HG03439 (cell line): ENCODE results near the gene GNB2.
"Not testable (repeated sequence)": the region's sequence is repeated elsewhere in the genome, so short reads cannot be mapped to it uniquely, and the experiment has no call there.

Experiments
- ATAC-seq: cut with Tn5 transposase; IDR thresholded peaks from one replicate; pipeline ENCODE4 v1.9.1; 2021; ENCODE audit warnings: mild to moderate bottlenecking, moderate library complexity; ENCODE audit not compliant: unreplicated experiment

Gene GNB2

DNA sequence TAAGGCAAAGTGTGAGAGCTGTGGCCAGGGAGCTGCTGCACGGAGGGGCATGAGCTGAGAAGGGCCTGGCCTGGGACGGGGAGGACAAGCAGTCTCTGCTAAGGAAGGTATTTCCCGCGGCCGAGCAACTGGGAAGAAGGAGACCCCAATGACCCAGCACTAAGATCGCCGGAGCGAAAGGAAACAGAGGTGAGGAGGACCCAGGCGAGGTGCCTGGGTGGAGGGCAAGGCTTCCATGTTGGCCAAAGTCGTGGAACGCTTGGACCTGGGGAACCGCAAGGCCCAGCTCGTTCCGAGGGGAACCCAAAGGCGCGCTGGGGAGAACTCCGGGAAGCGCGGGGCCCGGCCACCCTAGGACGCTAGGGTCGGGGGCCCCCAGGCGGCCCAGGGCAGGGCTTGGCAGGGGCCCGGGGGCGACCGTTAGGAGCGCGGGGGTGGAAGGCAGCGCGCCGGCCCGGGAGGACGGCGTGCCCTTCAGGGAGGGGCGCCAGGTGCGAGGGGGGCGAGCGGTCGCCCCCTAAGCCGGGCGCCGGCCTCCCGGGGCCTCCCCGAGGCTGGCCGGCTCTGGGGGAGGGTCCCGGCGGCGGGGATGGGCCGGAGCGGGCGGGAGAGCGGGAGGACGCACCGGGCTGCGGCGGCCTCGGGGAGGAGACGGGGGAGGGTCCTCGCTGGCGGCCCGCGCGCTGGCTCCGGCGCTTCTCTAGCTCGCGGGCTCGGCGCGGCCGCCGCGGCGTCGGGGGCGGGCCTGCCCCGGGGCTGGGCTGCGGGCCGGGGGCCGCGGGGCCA lies 20.0 kb downstream of the GNB2 start:
- ATAC-seq, result peak; percentile 25

DNA sequence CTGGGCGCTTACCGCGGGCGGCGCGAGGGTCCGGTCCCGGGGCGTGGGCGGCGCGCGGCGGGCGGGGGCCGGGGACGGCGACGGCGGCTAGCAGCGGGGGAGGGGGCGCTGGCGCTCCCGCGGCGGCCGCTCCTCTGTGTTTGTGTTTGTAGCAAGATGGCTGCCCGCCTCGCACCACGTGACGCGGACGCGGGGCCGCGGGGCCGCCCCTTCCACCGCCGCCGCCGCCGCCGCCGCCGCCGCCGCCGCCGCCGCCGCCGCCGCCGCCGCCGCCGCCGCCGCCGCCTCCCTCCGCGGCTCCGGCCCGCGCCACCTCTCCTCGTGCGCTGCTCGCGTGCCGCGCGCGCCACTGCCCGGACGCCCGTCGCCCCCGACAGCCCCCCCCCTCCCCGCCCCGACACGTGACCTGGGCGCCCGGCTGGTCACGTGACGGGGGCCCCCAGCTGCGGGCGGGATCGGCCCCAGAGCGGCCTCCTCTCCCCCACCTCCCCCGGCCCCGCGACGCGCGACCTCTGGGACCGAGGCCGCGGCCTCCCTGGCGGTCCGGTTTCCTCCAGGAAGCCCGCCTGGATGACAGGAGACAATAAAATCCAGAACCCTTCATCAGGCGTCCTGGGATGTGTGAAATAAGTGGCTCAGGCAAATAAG lies 20.7 kb downstream of the GNB2 start, which contains the start of gene GIGYF1:
TSS of gene GIGYF1 (minus strand) at position 153 of the 648 bp plus-strand sequence. CDS start 6,012 bp downstream, outside the sequence.
- peak; percentile 45 for ATAC-seq

- ATAC-seq, result no peak
Observed at GRCh38 chr7:100696123-100696521, 22.6 kb downstream of the GNB2 start.

DNA sequence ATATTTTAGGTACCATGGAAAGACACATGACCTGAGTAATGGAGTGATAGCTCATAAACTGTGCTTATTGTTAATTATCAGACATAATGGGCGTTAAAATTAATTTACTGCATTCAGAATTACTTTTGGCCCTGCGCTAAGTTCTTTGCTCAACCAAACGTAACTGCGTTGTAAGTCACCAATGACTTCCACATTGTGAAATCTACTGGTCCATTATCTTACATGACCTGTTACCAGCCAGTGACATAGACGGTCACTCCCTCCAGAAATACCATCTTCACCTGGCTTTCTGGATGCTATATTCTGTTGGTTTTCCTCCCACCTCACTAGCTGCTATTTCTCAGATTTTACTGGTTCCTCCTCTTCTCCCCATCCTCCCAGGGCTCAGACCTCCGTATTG lies 25.5 kb downstream of the GNB2 start:
- no peak for ATAC-seq

DNA sequence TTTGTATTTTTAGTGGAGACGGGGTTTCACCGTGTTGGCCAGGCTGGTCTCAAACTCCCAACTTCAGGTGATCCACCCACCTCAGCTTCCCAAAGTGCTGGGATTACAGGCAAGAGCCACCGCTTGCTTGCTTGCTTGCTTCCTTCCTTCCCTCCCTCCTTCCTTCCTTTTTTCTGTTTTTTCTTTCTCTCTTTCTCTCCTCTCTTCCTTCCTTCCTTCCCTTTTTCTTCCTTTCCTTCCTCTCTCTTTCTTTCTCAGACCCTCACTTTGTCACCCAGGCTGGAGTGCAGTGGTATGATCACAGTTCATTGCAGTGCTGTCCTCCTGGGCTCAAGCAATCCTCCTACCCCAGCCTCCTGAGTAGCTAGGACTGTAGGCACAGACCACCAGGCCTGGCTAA lies 27.5 kb downstream of the GNB2 start:
- ATAC-seq, result not testable (repeated sequence)

GRCh38 chr7:100705320-100705752 lies 31.8 kb downstream of the GNB2 start:
- peak; percentile 73 for ATAC-seq

DNA sequence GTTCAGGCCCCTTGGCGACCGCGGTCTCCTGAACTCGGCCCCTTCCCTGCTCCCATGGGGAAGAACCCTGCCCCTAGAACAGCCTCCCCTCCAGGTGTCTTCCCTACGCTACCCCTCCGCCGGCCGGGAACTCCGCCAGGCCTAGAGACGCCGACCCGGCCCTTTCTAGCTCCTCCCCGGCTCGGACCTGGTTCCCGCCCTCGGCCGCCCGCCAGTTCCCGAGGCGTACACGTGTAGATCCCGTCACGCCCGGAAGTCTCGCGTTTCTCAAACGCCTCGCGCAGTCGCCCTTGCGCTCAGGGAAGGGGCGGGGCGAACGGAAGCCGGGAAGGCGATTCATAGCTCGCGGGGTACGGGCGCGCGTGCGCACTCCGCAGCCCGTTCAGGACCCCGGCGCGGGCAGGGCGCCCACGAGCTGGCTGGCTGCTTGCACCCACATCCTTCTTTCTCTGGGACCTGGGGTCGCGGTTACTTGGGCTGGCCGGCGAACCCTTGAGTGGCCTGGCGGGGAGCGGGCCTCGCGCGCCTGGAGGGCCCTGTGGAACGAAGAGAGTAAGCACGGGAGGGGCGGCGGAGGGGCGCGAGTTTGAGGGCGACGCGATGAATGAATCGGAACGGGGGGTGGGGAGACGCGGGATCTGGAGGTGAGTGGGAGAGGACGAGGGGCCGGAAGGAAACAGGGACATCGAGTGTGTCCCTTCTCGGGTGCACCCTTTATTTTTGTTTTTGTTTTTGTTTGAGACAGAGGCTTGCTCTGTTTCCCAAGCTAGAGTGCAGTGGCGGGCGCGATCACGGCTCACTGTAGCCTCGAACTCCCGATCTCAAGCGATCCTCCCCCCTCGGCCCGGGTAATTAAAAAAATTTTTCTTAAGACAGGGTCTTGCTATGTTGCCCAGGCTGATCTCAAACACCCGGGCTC lies 32.5 kb downstream of the GNB2 start, which contains the start of gene POP7:
TSS of gene POP7 (plus strand) at position 369 of the 919 bp plus-strand sequence. CDS start 710 bp downstream, outside the sequence.
- ATAC-seq, result peak; percentile 92

DNA sequence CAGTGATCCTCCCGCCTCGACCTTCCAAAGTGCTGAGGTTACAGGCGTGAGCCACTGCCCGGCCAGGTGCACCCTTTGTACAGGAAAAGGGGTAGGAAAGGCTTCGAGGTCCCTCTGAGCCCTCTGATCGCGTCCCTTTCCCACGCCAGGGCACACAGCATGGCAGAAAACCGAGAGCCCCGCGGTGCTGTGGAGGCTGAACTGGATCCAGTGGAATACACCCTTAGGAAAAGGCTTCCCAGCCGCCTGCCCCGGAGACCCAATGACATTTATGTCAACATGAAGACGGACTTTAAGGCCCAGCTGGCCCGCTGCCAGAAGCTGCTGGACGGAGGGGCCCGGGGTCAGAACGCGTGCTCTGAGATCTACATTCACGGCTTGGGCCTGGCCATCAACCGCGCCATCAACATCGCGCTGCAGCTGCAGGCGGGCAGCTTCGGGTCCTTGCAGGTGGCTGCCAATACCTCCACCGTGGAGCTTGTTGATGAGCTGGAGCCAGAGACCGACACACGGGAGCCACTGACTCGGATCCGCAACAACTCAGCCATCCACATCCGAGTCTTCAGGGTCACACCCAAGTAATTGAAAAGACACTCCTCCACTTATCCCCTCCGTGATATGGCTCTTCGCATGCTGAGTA lies 33.3 kb downstream of the GNB2 start:
- ATAC-seq, result no peak

DNA sequence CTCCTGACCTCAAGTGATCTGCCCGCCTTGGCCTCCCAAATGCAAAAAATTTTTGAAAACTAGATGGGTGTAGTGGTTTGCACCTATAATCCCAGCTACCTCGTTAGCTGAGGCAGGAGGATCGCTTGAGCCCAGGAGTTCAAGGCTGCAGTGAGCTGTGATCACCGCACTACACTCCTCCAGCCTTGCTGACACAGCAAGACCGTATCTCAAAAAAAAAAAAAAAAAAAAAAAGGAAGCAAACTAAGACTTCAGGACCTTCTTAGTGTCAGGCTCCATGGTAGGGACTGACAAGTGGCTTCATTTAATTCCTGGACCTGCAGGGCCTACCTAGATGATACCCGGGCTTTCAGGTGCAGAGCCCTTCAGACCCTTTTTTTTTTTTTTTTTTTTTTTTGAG lies 34.9 kb downstream of the GNB2 start:
- no peak for ATAC-seq

DNA sequence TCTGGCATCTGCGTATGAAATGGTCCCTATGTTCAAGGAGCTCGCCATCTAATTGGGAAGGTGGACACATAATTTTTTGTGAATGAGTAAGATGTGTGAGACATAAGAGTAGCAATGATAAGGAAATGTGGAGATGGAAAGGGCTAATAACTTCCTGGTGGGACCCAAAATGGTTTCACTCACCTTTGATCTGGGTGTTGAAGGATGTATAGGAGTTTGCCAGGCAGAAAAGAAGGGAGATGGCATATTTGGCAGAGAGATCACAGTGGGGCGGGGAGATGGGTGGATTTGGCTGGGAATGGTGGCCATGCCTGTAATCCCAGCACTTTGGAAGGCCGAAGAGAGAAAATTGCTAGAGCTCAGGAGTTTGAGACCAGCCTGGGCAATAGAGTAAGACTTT lies 36.9 kb downstream of the GNB2 start:
- ATAC-seq, result no peak

DNA sequence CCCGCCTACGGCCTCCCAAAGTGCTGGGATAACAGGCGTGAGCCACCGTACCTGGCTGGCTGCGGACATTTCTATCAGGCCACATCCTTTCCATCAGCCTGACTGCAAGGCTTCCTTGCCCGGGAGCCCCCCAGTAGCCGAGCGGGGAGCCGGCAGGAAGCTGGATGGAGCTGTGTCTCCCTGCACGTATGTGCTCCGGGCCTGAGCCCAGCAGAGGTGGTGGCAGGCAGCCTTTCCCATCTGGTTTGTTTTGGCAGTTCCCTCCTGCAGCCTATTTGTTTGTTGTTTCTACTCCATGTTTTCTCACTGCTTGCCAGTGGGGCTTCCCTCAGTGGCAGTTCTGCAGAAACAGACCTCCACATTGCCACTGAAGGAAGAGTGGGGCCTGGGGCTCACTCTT lies 37.8 kb downstream of the GNB2 start:
- ATAC-seq, result no peak

DNA sequence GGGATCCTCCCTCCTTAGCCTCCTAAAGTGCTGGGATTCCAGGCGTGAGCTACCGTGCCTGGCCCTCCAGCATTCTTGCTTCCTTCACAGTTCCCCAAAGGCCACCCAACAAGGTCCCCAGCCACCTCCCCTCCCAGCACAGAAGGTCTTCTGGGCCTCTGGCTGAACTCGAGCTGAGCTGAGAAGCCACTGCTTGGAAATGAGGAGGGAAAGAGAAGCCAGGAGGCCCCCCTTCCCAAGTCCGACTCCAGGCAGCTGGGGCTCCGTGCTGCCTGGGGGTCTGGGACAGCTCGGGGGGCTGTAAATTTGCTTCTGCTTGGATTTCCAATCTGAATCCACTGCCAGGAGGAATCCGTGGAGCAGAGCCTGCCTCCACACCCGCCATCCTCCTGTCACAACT lies 41.2 kb downstream of the GNB2 start:
- ATAC-seq, result no peak

DNA sequence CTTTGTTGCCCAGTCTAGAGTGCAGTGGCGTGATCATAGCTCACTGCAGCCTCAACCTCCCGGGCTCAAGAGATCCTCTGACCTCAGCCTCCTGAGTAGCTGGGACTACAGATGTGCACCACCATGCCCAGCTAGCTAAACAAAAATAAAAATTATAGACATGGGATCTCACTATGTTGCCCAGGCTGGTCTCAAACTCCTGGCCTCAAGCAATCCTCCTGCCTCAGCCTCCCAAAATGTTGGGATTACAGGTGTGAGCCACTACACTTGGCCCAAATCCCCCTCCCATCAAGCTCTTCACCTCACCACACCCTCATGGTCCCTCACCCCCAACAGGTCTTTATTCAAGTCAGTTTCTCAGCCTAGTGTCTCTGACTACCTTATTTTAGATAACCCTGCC lies 43.5 kb downstream of the GNB2 start:
- ATAC-seq, result not testable (repeated sequence)

DNA sequence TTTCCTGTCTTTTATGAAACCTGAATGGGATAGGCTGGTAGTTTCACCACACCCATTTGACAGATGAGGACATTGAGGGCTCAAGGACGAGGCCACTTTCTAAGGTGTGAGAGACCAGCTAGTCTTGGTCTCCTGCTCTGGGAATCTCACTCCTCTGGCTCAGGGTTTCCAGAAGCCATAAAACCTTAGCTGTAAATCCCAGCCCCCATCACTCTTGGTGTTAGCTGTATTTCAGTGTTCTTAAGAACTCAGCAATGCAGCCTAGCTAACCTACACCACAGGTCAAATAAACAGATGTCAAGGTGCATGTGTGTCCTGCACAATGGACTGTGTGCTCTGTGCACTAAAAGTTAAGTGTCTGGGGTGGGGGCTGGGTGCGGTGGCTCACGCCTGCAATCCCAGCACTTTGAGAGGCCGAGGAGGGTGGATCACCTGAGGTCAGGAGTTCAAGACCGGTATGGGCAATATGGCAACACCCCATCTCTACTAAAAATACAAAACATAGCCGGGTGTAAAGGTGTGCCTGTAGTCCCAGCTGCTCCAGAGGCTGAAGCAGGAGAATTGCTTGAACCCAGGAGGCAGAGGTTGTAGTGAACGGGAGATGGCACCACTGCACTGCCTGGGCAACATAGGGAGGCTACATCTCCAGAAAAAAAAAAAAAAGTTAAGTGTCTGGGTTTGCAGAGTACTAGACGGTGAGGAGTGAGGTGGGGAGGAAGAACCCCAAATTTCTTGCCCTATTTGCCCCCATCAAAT lies 46.2 kb downstream of the GNB2 start:
- no peak for ATAC-seq

DNA sequence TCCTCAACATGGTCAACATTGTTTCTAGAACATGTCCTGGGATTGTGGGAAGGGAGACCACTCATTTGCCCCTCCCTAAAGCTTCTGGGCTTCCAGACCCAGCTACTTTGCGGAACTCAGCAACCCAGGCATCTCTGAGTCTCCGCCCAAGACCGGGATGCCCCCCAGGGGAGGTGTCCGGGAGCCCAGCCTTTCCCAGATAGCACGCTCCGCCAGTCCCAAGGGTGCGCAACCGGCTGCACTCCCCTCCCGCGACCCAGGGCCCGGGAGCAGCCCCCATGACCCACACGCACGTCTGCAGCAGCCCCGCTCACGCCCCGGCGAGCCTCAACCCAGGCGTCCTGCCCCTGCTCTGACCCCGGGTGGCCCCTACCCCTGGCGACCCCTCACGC lies 46.7 kb downstream of the GNB2 start, which contains the start of gene EPO:
TSS of gene EPO (plus strand) at position 190 of the 392 bp plus-strand sequence. CDS start 513 bp downstream, outside the sequence.
- ATAC-seq, result no peak

GRCh38 chr7:100720671-100721504 lies 47.3 kb downstream of the GNB2 start:
- no peak for ATAC-seq

DNA sequence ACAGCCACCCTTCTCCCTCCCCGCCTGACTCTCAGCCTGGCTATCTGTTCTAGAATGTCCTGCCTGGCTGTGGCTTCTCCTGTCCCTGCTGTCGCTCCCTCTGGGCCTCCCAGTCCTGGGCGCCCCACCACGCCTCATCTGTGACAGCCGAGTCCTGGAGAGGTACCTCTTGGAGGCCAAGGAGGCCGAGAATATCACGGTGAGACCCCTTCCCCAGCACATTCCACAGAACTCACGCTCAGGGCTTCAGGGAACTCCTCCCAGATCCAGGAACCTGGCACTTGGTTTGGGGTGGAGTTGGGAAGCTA lies 47.9 kb downstream of the GNB2 start:
- no peak for ATAC-seq

DNA sequence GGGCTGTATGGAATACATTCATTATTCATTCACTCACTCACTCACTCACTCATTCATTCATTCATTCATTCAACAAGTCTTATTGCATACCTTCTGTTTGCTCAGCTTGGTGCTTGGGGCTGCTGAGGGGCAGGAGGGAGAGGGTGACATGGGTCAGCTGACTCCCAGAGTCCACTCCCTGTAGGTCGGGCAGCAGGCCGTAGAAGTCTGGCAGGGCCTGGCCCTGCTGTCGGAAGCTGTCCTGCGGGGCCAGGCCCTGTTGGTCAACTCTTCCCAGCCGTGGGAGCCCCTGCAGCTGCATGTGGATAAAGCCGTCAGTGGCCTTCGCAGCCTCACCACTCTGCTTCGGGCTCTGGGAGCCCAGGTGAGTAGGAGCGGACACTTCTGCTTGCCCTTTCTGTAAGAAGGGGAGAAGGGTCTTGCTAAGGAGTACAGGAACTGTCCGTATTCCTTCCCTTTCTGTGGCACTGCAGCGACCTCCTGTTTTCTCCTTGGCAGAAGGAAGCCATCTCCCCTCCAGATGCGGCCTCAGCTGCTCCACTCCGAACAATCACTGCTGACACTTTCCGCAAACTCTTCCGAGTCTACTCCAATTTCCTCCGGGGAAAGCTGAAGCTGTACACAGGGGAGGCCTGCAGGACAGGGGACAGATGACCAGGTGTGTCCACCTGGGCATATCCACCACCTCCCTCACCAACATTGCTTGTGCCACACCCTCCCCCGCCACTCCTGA lies 49.1 kb downstream of the GNB2 start:
- no peak for ATAC-seq
